SH-SY5Y (cell line): ENCODE results near the gene IGFBP2.

Experiments used
- GATA2 ChIP-seq: IDR thresholded peaks from 2 replicates; pipeline ENCODE4 v1.6.1; 2011; ENCODE audit warnings: mild to moderate bottlenecking, low read depth, low read length
- GATA3 ChIP-seq: IDR thresholded peaks from 2 replicates; pipeline ENCODE4 v1.6.1; 2011; ENCODE audit warnings: low read depth, mild to moderate bottlenecking, low read length, moderate library complexity

- TF ChIP-seq GATA2 (no peak), GATA3 (no peak)
Observed at GRCh38 chr2:216701544-216701943, 68.3 kb downstream of the IGFBP2 start.
